Endodermal cell (in vitro differentiated cells): Measurements from ENCODE around the gene CMIP. TPM values are rescaled to one million over a fixed set of nuclear protein-coding genes. Genes with fewer than 3 reads are reported as not detected.

ENCODE experiments used
- DNase-seq: peaks from one replicate; pipeline ENCODE4 v3.0.0-alpha.2; 2017
- H3K27ac ChIP-seq: 2 replicates; pipeline ENCODE4 v1.5.1; 2013; ENCODE audit warnings: mild to moderate bottlenecking, low read depth, low read length, moderate library complexity
- H3K27me3 ChIP-seq: 2 replicates; pipeline ENCODE4 v1.6.1; 2013; ENCODE audit warnings: mild to moderate bottlenecking, low read length, moderate library complexity; ENCODE audit not compliant: insufficient read depth, control insufficient read depth, poor library complexity, severe bottlenecking
- H3K36me3 ChIP-seq: 2 replicates; pipeline ENCODE4 v1.7.0; 2013; ENCODE audit warnings: mild to moderate bottlenecking, low read length, moderate library complexity; ENCODE audit not compliant: control insufficient read depth, insufficient read depth
- H3K4me1 ChIP-seq: one replicate; pipeline ENCODE4 v1.7.0; 2013; ENCODE audit warnings: low read length; ENCODE audit not compliant: control insufficient read depth, insufficient read depth
- H3K4me3 ChIP-seq: 2 replicates; pipeline ENCODE4 v1.5.1; 2013; ENCODE audit warnings: mild to moderate bottlenecking, low read length, moderate library complexity
- H3K9ac ChIP-seq: 2 replicates; pipeline ENCODE4 v1.6.1; 2013; ENCODE audit warnings: mild to moderate bottlenecking, low read length, moderate library complexity; ENCODE audit not compliant: poor library complexity, severe bottlenecking; ENCODE audit errors: extremely low read depth
- H3K9me3 ChIP-seq: 2 replicates; pipeline ENCODE4 v1.6.1; 2013; ENCODE audit warnings: mild to moderate bottlenecking, low read length, moderate library complexity; ENCODE audit not compliant: control insufficient read depth
- H3K27ac Mint-ChIP-seq: 2 replicates; pipeline ENCODE4 v1.8.0; 2020; ENCODE audit warnings: mixed read lengths
- H3K27me3 Mint-ChIP-seq: 2 replicates; pipeline ENCODE4 v1.8.0; 2021; ENCODE audit warnings: mild to moderate bottlenecking, mixed read lengths; ENCODE audit not compliant: insufficient read depth
- H3K36me3 Mint-ChIP-seq: 2 replicates; pipeline ENCODE4 v1.8.0; 2020; ENCODE audit warnings: low read depth, mixed read lengths
- H3K4me1 Mint-ChIP-seq: 2 replicates; pipeline ENCODE4 v1.8.0; 2020; ENCODE audit warnings: mixed read lengths
- H3K4me3 Mint-ChIP-seq: 2 replicates; pipeline ENCODE4 v1.8.0; 2020; ENCODE audit warnings: mild to moderate bottlenecking, moderate library complexity, mixed read lengths
- H3K9me3 Mint-ChIP-seq: 2 replicates; pipeline ENCODE4 v1.8.0; 2020; ENCODE audit warnings: mild to moderate bottlenecking, mixed read lengths
- CTCF ChIP-seq: fragments of 200-600 bp; sonication (generic); conservative IDR thresholded peaks from 2 replicates; pipeline ENCODE4 v1.5.0; 2021; ENCODE audit warnings: antibody characterized with exemption, mild to moderate bottlenecking
- WGBS, 2 experiments: methylation state at CpG; one replicate each; pipeline versions ENCODE4 v1.1.5 to v1.1.7; 2013; ENCODE audit warnings: missing lambda C conversion rate in 2 of 2, mixed read lengths in 1 of 2; ENCODE audit not compliant: insufficient coverage in 1 of 2, insufficient read length in 1 of 2; 5-methylcytosine and 5-hydroxymethylcytosine counted together
- total RNA-seq, 2 donors: library from RNA; stranded (reverse); fragmentation: NEBNext Ultra II Directional in 1 of 2; extraction: Animal tissue kit (Norgen Biotek cat#: 25700) in 1 of 2; gene quantifications; 2 replicates in 1 of 2; 3 replicates in 1 of 2; pipeline ENCODE4 v1.2.1, GENCODE V29; 2021

The CMIP gene
- total RNA-seq, 2 donors from 2014 or later, result 64.0 to 64.7 TPM

GRCh38 chr16:81708266-81709015, 263.8 kb downstream of the CMIP start:
- Mint-ChIP-seq H3K9me3 (no peaks in the 10 kb centered on the region), H3K27me3 (no peaks in the 10 kb centered on the region), H3K4me3 (no peak overlapping the region), H3K36me3 (peaks cover 45% of the 10 kb centered on the region), H3K4me1 (peaks cover 13% of the 10 kb centered on the region), H3K27ac (no peak overlapping the region)
- no peak overlapping the region for H3K4me3 ChIP-seq
- no peaks in the 10 kb centered on the region for H3K27me3 ChIP-seq
- H3K9ac ChIP-seq, result no peak overlapping the region
- no peaks in the 10 kb centered on the region for H3K4me1 ChIP-seq
- DNase-seq, result no peak
- no peak for TF ChIP-seq CTCF
- 94% methylated on average over 10 to 11 of the region's 11 CpGs for WGBS, 2 experiments
- no peak overlapping the region for H3K27ac ChIP-seq
- peaks cover 37% of the 10 kb centered on the region for H3K36me3 ChIP-seq
- H3K9me3 ChIP-seq, result no peaks in the 10 kb centered on the region

- peaks cover 13% of the 10 kb centered on the region for H3K4me1 Mint-ChIP-seq
- DNase-seq, result no peak
- H3K27ac Mint-ChIP-seq, result no peak overlapping the region
- WGBS, 2 experiments, result 90 to 91% methylated on average over 11 to 21 of the region's 21 CpGs
- peaks cover 40% of the 10 kb centered on the region for H3K36me3 Mint-ChIP-seq
- Histone ChIP-seq H3K36me3 (peaks cover 37% of the 10 kb centered on the region), H3K27ac (peak overlapping the region; percentile 16), H3K9ac (no peak overlapping the region), H3K27me3 (no peaks in the 10 kb centered on the region), H3K4me3 (no peak overlapping the region), H3K9me3 (no peaks in the 10 kb centered on the region), H3K4me1 (no peaks in the 10 kb centered on the region)
- no peaks in the 10 kb centered on the region for H3K9me3 Mint-ChIP-seq
- H3K27me3 Mint-ChIP-seq, result no peaks in the 10 kb centered on the region
- no peak for TF ChIP-seq CTCF
- H3K4me3 Mint-ChIP-seq, result no peak overlapping the region
Observed at GRCh38 chr16:81709016-81709900, 264.6 kb downstream of the CMIP start.

GRCh38 chr16:81710044-81710443, 265.4 kb downstream of the CMIP start:
- Mint-ChIP-seq H3K4me3 (no peak overlapping the region), H3K27me3 (no peaks in the 10 kb centered on the region), H3K9me3 (no peaks in the 10 kb centered on the region), H3K4me1 (peaks cover 13% of the 10 kb centered on the region), H3K36me3 (peaks cover 36% of the 10 kb centered on the region), H3K27ac (no peak overlapping the region)
- no peak for DNase-seq
- no peak overlapping the region for H3K9ac ChIP-seq
- TF ChIP-seq CTCF, result no peak
- H3K27ac ChIP-seq, result no peak overlapping the region
- no peaks in the 10 kb centered on the region for H3K9me3 ChIP-seq
- no peaks in the 10 kb centered on the region for H3K27me3 ChIP-seq
- WGBS, 2 experiments, result 84% methylated on average over 19 of the region's 20 CpGs; no CpG with 5 or more reads in 1 of the 2 experiments
- H3K4me1 ChIP-seq, result no peaks in the 10 kb centered on the region
- H3K4me3 ChIP-seq, result no peak overlapping the region
- H3K36me3 ChIP-seq, result peaks cover 32% of the 10 kb centered on the region
